ENCODE results near the gene CAPN11. TPM values are rescaled to one million over a fixed set of nuclear protein-coding genes. Genes with fewer than 3 reads are reported as not detected.

The CAPN11 gene
- total and polyA plus RNA-seq, 10 of the 15 experiments (the other 5 are each of a cell fraction or from before 2014, with no cell fraction given), result 0.05 to 0.44 (median 0.31) TPM

- no peak for TF ChIP-seq E4F1 (IDR thresholded peaks at IDR 0.05; ENCODE audit: borderline replicate concordance, partially characterized antibody)
- TF ChIP-seq BMI1 (IDR thresholded peaks at IDR 0.05; ENCODE audit: borderline replicate concordance), result no peak
- no peak for TF ChIP-seq PAX5 (IDR thresholded peaks at IDR 0.05; ENCODE audit: borderline replicate concordance, low read depth, low read length)
Observed at GRCh38 chr6:44192428-44193041, 33.9 kb downstream of the CAPN11 start (continued).

- RAD21 ChIA-PET (ENCODE audit: unreplicated experiment), result interaction anchor here (1.8 kb wide), 1 partner anchor 30 kb away, joined by 7 read pairs; the partner anchor contains the start of gene SLC29A1
- H3K4me2 ChIP-seq (ENCODE audit: control insufficient read depth, insufficient read depth), result no peak overlapping the region
- H3K36me3 ChIP-seq (ENCODE audit: control insufficient read depth in 2 of 2, insufficient read depth in 2 of 2, low read length in 1 of 2), result no peaks in the 10 kb centered on the region
- WGBS (ENCODE audit: insufficient coverage, insufficient replicate concordance, low lambda C conversion rate, missing lambda C conversion rate), result 56% methylated on average over 8 of the region's 8 CpGs
- no TSS peak for BruUV-seq (replicated peaks)
- H3K4me3 ChIP-seq, result no peak overlapping the region
- in situ Hi-C loops (cut with MboI), result no loop called here
- no peaks in the 10 kb centered on the region for H3K79me2 ChIP-seq (ENCODE audit: control insufficient read depth, insufficient read depth, low read length)
- POLR2A ChIA-PET, result no interaction called here
- no peak overlapping the region for H2AFZ ChIP-seq (ENCODE audit: control insufficient read depth, low read depth, low read length)
- no peak overlapping the region for H3K9ac ChIP-seq (ENCODE audit: control insufficient read depth, insufficient read depth, low read length)
- no peaks in the 10 kb centered on the region for H4K20me1 ChIP-seq (ENCODE audit: control insufficient read depth, insufficient read depth)
- SMC1A ChIA-PET (ENCODE audit: uncharacterized antibody, unreplicated experiment), result interaction anchor here (0.7 to 1.2 kb wide), 4 partner anchors 8 to 15 kb away, joined by 3 to 4 read pairs (median 3); no protein-coding TSS in a partner anchor
- H3K4me1 ChIP-seq (ENCODE audit: control insufficient read depth, insufficient read depth, low read length), result peaks cover 12% of the 10 kb centered on the region
- FAIRE-seq, result no peak
- H3K27me3 ChIP-seq (replicated peaks in 1 of 2; ENCODE audit: control insufficient read depth in 2 of 2, insufficient read depth in 2 of 2, low read length in 1 of 2), result no peaks in the 10 kb centered on the region
- DNase-seq (ENCODE audit: low read depth, low spot score), result no peak
- H3K9me3 ChIP-seq (replicated peaks; ENCODE audit: control insufficient read depth, insufficient read depth, low read length), result no peaks in the 10 kb centered on the region
- TF ChIP-seq NFXL1 (IDR thresholded peaks at IDR 0.05; ENCODE audit: borderline replicate concordance), result no peak
- TF ChIP-seq, protein P1, sequence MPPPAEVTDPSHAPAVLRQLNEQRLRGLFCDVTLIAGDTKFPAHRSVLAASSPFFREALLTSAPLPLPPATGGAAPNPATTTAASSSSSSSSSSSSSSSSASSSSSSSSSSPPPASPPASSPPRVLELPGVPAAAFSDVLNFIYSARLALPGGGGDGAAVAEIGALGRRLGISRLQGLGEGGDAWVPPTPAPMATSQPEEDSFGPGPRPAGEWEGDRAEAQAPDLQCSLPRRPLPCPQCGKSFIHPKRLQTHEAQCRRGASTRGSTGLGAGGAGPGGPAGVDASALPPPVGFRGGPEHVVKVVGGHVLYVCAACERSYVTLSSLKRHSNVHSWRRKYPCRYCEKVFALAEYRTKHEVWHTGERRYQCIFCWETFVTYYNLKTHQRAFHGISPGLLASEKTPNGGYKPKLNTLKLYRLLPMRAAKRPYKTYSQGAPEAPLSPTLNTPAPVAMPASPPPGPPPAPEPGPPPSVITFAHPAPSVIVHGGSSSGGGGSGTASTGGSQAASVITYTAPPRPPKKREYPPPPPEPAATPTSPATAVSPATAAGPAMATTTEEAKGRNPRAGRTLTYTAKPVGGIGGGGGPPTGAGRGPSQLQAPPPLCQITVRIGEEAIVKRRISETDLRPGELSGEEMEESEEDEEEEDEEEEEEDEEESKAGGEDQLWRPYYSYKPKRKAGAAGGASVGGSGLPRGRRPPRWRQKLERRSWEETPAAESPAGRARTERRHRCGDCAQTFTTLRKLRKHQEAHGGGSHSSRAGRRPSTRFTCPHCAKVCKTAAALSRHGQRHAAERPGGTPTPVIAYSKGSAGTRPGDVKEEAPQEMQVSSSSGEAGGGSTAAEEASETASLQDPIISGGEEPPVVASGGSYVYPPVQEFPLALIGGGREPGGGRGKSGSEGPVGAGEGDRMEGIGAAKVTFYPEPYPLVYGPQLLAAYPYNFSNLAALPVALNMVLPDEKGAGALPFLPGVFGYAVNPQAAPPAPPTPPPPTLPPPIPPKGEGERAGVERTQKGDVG (CRISPR knock-in tag; IDR thresholded peaks at IDR 0.05), result no peak
- no peak for TF ChIP-seq RBBP5 (conservative IDR thresholded peaks at IDR 0.05)
- no peak for TF ChIP-seq NBN (IDR thresholded peaks at IDR 0.05)
- no peak for TF ChIP-seq ASH2L (IDR thresholded peaks at IDR 0.05; ENCODE audit: borderline replicate concordance, low read depth)
- TF ChIP-seq CTCF (IDR thresholded peaks at IDR 0.05 in 2 of 3, conservative IDR thresholded peaks at IDR 0.05 in 1 of 3; ENCODE audit: control insufficient read depth in 2 of 3, extremely low read depth in 1 of 3, insufficient read depth in 1 of 3, low read depth in 3 of 3, low read length in 3 of 3), result no peak
- no peak for ATAC-seq
- H3K27ac ChIP-seq (ENCODE audit: control insufficient read depth, insufficient read depth), result no peak overlapping the region
- CTCF ChIA-PET, result interaction anchor here (0.9 to 1.6 kb wide), 4 partner anchors 7 to 74 kb away, joined by 3 to 5 read pairs (median 4); no protein-coding TSS in a partner anchor
- intact Hi-C loops (cut with micrococcal nuclease; ENCODE audit: unreplicated experiment), result no loop called here
Observed at GRCh38 chr6:44193307-44193910, 34.8 kb downstream of the CAPN11 start.

Measured in GM12878 (cell line).